HFFc6 (cell line): Measurements from ENCODE around the gene P2RX6. TPM values are rescaled to one million over a fixed set of nuclear protein-coding genes. Genes with fewer than 3 reads are reported as not detected.
A peak's percentile ranks its signal among the peaks of the same experiment; 100 is the strongest.

Experiments
- DNase-seq: peaks from one replicate; pipeline ENCODE4 v3.0.0-alpha.2; 2018
- H3K27ac Mint-ChIP-seq: 2 replicates; pipeline ENCODE4 v1.8.0; 2020; ENCODE audit warnings: mild to moderate bottlenecking, mixed read lengths
- H3K27me3 Mint-ChIP-seq: 2 replicates; pipeline ENCODE4 v1.8.0; 2021; ENCODE audit warnings: mild to moderate bottlenecking, moderate library complexity, mixed read lengths; ENCODE audit not compliant: insufficient read depth
- H3K36me3 Mint-ChIP-seq: 2 replicates; pipeline ENCODE4 v1.8.0; 2021; ENCODE audit warnings: low read depth, mixed read lengths
- H3K4me1 Mint-ChIP-seq: 2 replicates; pipeline ENCODE4 v1.8.0; 2020; ENCODE audit warnings: low read depth, mixed read lengths
- H3K4me3 Mint-ChIP-seq: 2 replicates; pipeline ENCODE4 v1.8.0; 2020; ENCODE audit warnings: mild to moderate bottlenecking, moderate library complexity, mixed read lengths
- H3K9me3 Mint-ChIP-seq: 2 replicates; pipeline ENCODE4 v1.8.0; 2020; ENCODE audit warnings: mild to moderate bottlenecking, mixed read lengths
- CTCF ChIP-seq: fragments of 200-600 bp; sonication (generic); IDR thresholded peaks from 2 replicates; pipeline ENCODE4 v1.5.0; 2021; ENCODE audit warnings: antibody characterized with exemption, mild to moderate bottlenecking
- long read RNA-seq: library from polyadenylated mRNA; unstranded; transcript quantifications from one replicate; pipeline ENCODE4 v2.0.0, GENCODE V29; 2019
- total RNA-seq, 6 experiments: library from RNA; stranded (reverse); fragmentation: NEBNext Ultra II Directional; extraction: Animal tissue kit (Norgen Biotek cat#: 25700); gene quantifications; 2 replicates in 1 of 6; 3 replicates in 5 of 6; pipeline ENCODE4 v1.2.3, GENCODE V29; 2021

P2RX6 gene
- total RNA-seq = 1 to 10 TPM; 1.6 to 4.0 (median 1.9) TPM
- long read RNA-seq, partial matches to known transcripts = 2 of 9 reads
- long read RNA-seq, other reads (novel, unspliced or antisense) = 7 of 9 reads

- TF ChIP-seq CTCF = no peak
- H3K4me1 Mint-ChIP-seq = peaks cover 28% of the 10 kb centered on the region
Observed at GRCh38 chr22:21014726-21015465, at the start of gene P2RX6. Gene P2RX6 (plus strand): TSS chr22:21015165. CDS start chr22:21015175, 10 bp downstream.

GRCh38 chr22:20965888-20966855 is 48.8 kb upstream of the P2RX6 start:
- TF ChIP-seq CTCF = no peak
- DNase-seq = no peak
- H3K9me3 Mint-ChIP-seq = no peaks in the 10 kb centered on the region
- peaks cover 9% of the 10 kb centered on the region for H3K27me3 Mint-ChIP-seq
- no peak overlapping the region; the same call in 1 of the 2 replicates for H3K4me3 Mint-ChIP-seq
- H3K36me3 Mint-ChIP-seq = no peaks in the 10 kb centered on the region
- H3K4me1 Mint-ChIP-seq = peaks cover 5% of the 10 kb centered on the region; the same call in 1 of the 2 replicates
- H3K27ac Mint-ChIP-seq = no peak overlapping the region

More at GRCh38 chr22:21014726-21015465, at the start of gene P2RX6:
- Mint-ChIP-seq H3K27me3 (peaks cover 7% of the 10 kb centered on the region), H3K36me3 (no peaks in the 10 kb centered on the region), H3K4me3 (peak within 1 kb of the TSS; percentile 92), H3K27ac (peak within 1 kb of the TSS; percentile 95), H3K9me3 (no peaks in the 10 kb centered on the region)
- peak; percentile 47 for DNase-seq

GRCh38 chr22:20966883-20967696 is 47.9 kb upstream of the P2RX6 start, which contains the start of gene AIFM3:
Gene AIFM3 (plus strand): TSS chr22:20967255. CDS start chr22:20967945, 690 bp downstream.
- Mint-ChIP-seq H3K27ac (no peak within 1 kb of the TSS), H3K4me3 (no peak within 1 kb of the TSS), H3K9me3 (no peaks in the 10 kb centered on the region), H3K4me1 (peaks cover 5% of the 10 kb centered on the region; the same call in 1 of the 2 replicates), H3K27me3 (peaks cover 9% of the 10 kb centered on the region), H3K36me3 (no peaks in the 10 kb centered on the region)
- no peak for DNase-seq
- TF ChIP-seq CTCF = no peak

GRCh38 chr22:20967697-20968211 is 47.2 kb upstream of the P2RX6 start:
- H3K4me3 Mint-ChIP-seq = no peak overlapping the region
- H3K36me3 Mint-ChIP-seq = no peaks in the 10 kb centered on the region
- peaks cover 9% of the 10 kb centered on the region for H3K27me3 Mint-ChIP-seq
- H3K4me1 Mint-ChIP-seq = peaks cover 11% of the 10 kb centered on the region
- no peak for DNase-seq
- no peak overlapping the region for H3K27ac Mint-ChIP-seq
- no peaks in the 10 kb centered on the region for H3K9me3 Mint-ChIP-seq
- no peak for TF ChIP-seq CTCF
